ENCODE data around the gene FSIP1.
A peak's percentile ranks its signal among the peaks of the same experiment; 100 is the strongest.

The FSIP1 gene

DNA sequence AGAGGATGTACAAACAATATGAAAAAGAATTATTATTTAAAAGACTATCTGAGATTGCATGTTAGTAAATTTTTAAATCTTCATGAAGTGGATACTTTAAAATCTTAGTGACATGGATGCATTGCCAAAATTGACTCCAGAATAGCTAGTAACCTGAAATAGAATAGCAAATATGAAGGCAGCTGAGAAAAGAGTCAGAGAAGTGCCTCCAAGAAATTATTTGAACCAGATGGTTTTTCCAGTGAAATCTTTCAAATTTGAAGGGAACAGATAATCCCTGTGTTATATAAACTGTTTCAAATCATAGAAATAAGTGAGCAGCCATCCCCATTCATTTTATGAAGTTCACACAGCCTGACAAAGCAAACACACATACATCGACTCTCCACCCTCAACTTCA is 29.6 kb downstream of the FSIP1 start:
- DNase-seq = no peak

GRCh38 chr15:39752246-39752645 is 30.4 kb downstream of the FSIP1 start:
- no peak for DNase-seq

- DNase-seq = no peak
Observed at GRCh38 chr15:39748276-39748675, 34.4 kb downstream of the FSIP1 start.

- no peak for DNase-seq
Observed at GRCh38 chr15:39747326-39747725, 35.3 kb downstream of the FSIP1 start.

DNA sequence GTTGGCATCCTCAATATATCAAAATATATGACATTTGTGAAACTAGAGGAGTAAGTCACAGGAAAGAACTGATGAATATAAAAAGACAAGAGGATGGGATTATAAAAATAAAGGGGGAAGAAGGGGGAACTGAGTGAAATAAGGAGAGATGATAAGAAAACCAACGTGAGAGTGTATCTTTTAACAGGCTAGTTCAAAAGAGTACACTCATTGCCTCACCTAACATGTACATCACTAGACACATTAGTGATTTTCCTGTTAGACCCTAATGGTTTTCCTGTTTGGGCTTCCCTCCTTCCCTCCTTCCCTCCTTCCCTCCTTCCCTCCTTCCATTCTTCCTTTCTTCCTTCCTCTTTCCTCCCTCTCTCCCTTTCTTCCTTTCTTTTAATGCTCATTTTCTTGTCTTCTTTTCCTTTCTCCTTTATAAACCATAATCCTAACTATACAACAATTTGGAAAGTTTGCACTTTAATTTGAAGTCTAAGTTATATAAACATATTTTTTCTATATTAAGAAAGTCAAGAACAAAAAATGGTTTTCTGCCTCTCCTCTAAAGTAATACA is 35.8 kb downstream of the FSIP1 start:
- no peak for DNase-seq

GRCh38 chr15:39746176-39746575 is 36.5 kb downstream of the FSIP1 start:
- DNase-seq = no peak

DNA sequence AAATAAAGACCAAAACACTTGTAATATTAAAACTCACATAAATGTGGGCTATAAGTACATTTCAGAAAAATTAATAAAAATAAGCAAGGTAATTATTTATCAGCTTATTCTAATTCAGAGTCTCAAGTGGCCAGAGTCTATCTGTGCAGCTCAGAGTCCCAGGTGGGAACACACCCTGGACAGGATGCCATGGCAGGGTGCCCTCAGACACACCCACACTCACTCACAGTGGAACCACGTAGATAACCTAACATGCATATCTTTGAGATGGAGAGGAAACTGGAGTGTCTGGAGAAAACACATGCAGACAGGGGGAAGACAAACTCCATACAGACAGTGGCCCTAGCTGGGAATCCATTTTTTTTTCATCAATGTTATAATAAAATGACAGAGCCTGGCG is 37.2 kb downstream of the FSIP1 start:
- no peak for DNase-seq

DNA sequence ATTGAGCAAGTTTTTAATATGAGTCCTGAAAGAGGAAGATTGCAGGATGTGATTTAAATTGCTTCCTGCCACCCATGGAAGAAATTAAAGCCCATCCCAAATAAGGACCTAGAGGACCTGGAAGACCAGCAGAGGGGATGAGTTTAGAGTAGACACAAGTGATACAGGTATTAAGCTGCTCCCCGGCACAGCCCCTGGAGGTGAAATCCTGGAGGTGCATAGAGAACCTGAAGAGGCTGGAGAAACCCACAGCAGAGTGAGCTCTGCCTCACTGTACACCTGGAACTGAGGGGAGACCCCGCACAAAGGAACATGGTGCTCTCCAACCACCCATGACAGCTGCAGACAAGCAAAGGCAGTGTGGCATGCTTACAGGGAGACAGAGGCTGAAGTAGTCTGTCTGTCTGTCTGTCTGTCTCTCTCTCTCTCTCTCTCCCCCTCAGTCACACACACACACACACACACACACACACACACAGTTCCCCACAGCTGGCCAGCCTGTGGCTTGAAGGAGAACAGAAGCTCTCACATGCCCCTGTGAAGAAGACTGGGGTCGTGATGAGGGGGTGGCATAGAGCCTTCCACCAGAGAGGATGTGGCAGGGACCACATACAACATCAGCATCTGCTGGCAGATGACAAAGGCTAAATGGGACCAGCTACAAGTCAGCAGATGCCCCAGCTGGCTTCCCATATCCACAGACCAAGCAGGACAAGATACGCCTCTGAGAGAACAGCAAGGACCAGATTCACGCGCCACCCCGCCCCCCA is 38.1 kb downstream of the FSIP1 start:
- DNase-seq = no peak

GRCh38 chr15:39743611-39744010 is 39.0 kb downstream of the FSIP1 start:
- DNase-seq = no peak

- DNase-seq = no peak
Observed at GRCh38 chr15:39741258-39741657, 41.4 kb downstream of the FSIP1 start.

DNA sequence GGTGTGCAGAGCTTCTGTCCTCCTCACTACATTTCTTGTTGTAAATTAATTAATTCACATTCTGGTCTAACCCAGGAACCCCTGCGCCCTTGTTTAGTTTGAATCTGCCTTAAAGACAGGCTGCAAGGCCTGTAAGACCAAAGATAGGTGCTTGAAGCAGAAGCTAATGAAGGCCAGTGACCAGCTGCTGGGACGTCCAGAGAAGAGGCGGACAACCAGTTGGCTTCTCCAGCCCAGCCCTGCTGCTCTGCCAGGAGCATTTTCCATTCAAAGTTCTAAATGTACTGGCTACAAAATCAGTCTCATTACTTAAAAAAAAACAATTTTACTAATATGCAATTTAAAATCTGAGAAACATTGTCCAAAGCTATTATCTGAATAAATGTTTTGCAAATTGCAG is 43.6 kb downstream of the FSIP1 start:
- DNase-seq = no peak

GRCh38 chr15:39737196-39737550 is 45.5 kb downstream of the FSIP1 start:
- DNase-seq = no peak

- DNase-seq = peak; percentile 65
Observed at GRCh38 chr15:39736412-39737195, 46.0 kb downstream of the FSIP1 start.

DNA sequence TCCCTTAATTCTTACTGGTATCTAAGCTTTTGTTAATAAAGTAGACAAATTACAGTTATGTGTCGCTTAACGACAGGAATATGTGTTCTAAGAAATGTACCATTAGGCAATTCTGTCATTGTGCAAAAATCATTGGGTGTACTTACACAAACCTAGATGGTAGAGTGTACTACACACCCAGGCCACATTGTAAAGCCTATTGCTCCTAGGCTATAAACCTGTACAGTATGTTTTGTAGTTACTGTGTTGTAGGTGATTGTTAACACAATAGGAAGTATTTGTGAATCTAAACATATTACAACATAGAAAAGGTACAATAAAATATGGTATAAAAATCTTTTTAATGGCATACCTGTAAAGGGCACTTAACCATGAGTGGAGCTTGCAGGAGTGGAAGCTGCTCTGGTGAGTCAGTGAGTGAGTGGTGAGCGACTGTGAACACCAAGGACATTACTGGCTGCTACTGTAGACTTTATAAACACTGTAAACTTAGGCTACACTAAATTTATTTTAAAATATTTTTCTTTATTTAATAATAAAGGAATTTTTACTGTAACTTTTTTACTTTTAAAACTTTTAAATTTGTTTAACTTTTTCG is 47.4 kb downstream of the FSIP1 start:
- DNase-seq = no peak

DNA sequence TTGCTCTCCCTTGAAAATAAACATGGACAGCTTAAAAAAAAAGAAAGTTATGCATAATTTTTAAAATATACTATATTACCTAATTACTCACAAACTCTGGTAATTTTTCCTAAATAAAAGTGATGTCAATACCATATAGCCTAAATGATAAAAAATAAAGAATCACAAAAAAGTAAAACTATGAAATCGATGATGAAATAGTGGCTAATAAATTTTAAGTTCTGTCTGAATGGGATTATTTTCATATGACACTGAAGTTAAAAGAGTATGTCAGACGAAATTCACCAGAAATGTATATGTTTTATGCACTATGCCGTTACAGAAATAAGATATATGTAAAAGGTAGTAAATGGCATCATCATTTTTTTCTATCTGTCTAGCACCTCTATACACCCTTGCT is 51.4 kb downstream of the FSIP1 start:
- DNase-seq = no peak

DNA sequence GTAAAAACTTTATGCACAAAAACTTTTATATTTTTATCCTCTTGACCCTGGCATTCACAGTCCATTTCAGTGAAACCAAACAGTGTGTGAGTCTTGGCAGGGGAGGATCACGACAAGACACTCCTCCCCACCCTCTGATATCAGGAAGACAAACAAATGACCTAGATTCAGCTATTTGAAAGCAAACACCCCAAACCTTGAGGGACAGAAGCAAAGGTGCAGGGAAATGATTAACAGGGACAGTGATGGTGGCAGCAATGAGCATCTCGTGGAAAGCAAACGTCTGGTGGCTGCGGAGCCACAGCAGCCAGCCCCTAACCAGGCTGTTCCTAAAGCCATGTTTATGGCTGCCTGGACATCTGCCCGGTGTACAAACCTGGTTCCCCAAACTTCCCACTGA is 52.1 kb downstream of the FSIP1 start:
- DNase-seq = no peak

- no peak for DNase-seq
Observed at GRCh38 chr15:39729500-39729899, 53.1 kb downstream of the FSIP1 start.

DNA sequence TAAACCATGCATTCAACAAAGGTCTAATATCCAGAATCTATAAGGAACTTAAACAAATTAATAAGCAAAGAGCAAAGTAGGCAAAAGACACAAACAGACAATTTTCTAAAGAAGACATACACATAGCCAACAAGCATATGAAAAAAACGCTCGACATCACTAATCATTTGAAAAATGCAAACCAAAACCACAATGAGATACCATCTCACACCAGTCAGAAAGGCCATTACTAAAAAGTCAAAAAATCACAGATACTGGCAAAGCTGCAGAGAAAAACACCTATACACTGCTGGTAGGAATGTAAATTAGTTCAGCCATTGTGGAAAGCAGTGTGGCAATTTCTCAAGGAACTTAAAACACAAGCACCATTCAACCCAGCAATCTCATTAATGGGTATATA is 53.8 kb downstream of the FSIP1 start:
- no peak for DNase-seq

DNA sequence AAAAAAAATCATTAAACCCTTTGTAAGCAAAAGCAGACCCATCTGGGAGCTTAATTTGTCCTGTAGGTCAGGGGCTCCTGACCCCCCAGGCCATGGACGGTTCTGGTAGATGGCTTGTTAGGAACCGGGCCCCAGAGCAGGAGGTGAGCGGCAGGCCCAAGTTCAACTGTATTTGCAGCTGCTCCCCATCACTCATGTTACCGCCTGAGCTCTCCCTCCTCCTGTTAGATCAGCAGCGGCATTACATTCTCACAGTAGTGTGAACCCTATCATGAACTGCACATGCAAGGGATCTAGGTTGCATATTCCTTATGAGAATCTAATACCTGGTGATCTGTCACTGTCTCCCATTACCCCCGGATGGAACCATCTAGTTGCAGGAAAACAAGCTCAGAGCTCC is 60.7 kb downstream of the FSIP1 start:
- peak; percentile 37 for DNase-seq

DNA sequence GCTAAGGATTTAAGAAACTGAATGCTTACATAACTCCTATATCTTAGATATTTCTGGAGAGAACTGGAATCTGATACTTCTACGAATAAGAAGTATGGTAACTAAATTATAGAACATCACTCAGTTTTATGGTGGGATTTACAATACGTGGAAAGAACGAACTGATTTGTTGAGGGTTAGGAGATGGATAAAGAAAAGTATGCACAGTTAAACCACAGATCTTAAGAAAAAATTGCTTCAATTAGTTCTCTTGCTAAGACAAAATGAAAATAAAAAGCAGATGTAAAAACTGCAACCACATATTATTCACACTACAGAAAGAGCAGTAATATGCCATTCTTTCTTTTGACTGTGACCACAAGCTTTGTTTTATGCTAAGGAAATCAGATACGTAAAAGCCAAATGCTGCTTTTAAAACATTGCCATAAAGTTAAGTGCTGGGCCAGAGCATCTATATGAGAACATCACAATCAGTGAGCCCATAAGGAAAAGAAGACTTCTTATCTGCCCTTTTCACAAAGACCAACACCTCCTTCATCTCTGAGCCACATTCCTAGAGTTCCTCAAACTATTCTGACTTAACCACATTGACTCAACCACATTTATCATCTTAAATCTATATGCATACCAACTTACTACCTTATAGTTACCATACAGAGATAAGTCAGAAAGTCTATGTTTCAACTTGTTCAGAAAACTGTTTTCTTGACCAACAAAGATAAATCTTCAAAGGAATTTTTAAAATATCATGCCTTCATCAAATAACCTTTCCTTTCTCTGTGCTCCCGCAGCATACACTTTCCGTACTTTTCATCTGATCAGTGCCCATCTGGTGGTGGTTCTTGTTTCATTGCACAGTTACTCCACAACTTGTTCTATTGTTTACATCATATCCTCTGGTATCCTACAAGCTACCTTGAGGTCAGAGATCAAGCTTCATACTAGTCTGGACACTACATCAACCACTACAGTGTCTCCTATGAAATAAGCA is 61.7 kb downstream of the FSIP1 start:
- no peak for DNase-seq

- no peak for DNase-seq
Observed at GRCh38 chr15:39720081-39720480, 62.6 kb downstream of the FSIP1 start.

- no peak for DNase-seq
Observed at GRCh38 chr15:39719109-39719508, 63.5 kb downstream of the FSIP1 start.

- no peak for DNase-seq
Observed at GRCh38 chr15:39717134-39717533, 65.5 kb downstream of the FSIP1 start.

Data from right hindlimb (tissue), 1 donor.